Neuronal stem cell (in vitro differentiated cells): Measurements from ENCODE around the gene CEP170.
"Not testable (repeated sequence)": the region's sequence is repeated elsewhere in the genome, so short reads cannot be mapped to it uniquely, and the experiment has no call there.

Experiments
- DNase-seq: peaks from one replicate; pipeline ENCODE4 v3.0.0-alpha.2; 2013; ENCODE audit warnings: low spot score
- H2AFZ ChIP-seq: one replicate; pipeline ENCODE4 v1.6.1; 2013; ENCODE audit warnings: mild to moderate bottlenecking, low read length, inconsistent platforms
- H2AK5ac ChIP-seq: 2 replicates; pipeline ENCODE4 v1.6.1; 2013; ENCODE audit warnings: low read depth, mild to moderate bottlenecking, inconsistent platforms, low read length, moderate library complexity, mixed read lengths
- H2BK120ac ChIP-seq: 2 replicates; pipeline ENCODE4 v1.6.1; 2013; ENCODE audit warnings: low read depth, mild to moderate bottlenecking, inconsistent platforms, low read length, moderate library complexity, mixed read lengths
- H2BK12ac ChIP-seq: one replicate; pipeline ENCODE4 v1.6.1; 2013; ENCODE audit warnings: low read length, inconsistent platforms
- H2BK15ac ChIP-seq: 2 replicates; pipeline ENCODE4 v1.6.1; 2013; ENCODE audit warnings: mild to moderate bottlenecking, low read length, inconsistent platforms, mixed read lengths
- H2BK5ac ChIP-seq: one replicate; pipeline ENCODE4 v1.6.1; 2013; ENCODE audit warnings: inconsistent platforms, mild to moderate bottlenecking, low read length, moderate library complexity
- H3K14ac ChIP-seq: one replicate; pipeline ENCODE4 v1.6.1; 2013; ENCODE audit warnings: low read length, inconsistent platforms
- H3K18ac ChIP-seq: 2 replicates; pipeline ENCODE4 v1.6.1; 2013; ENCODE audit warnings: low read length, inconsistent platforms
- H3K23ac ChIP-seq: 2 replicates; pipeline ENCODE4 v1.6.1; 2013; ENCODE audit warnings: low read depth, mild to moderate bottlenecking, mixed read lengths, low read length, inconsistent platforms; ENCODE audit not compliant: poor library complexity
- H3K27ac ChIP-seq: replicated peaks from 3 replicates; pipeline ENCODE4 v1.5.1; 2013; ENCODE audit warnings: low read length, inconsistent platforms
- H3K27me3 ChIP-seq, 3 experiments: 2 replicates each; pipeline ENCODE4 v1.6.1; 2013; ENCODE audit warnings: low read length in 3 of 3, mild to moderate bottlenecking in 2 of 3, inconsistent platforms in 1 of 3, low read depth in 1 of 3, mixed read lengths in 1 of 3, moderate library complexity in 1 of 3; ENCODE audit not compliant: control insufficient read depth in 3 of 3, insufficient read depth in 3 of 3
- H3K36me3 ChIP-seq, 2 donors: replicated peaks in 1 of 2; 2 replicates each; pipeline ENCODE4 v1.6.1; 2013; ENCODE audit warnings: low read length in 2 of 2; ENCODE audit not compliant: control insufficient read depth in 2 of 2, insufficient read depth in 2 of 2
- H3K4ac ChIP-seq: 2 replicates; pipeline ENCODE4 v1.6.1; 2013; ENCODE audit warnings: inconsistent platforms, mild to moderate bottlenecking, low read length, moderate library complexity
- H3K4me1 ChIP-seq, 2 donors: 1 replicate in 1 of 2; 2 replicates in 1 of 2; pipeline ENCODE4 v1.6.1; 2013; ENCODE audit warnings: low read length in 2 of 2, low read depth in 1 of 2; ENCODE audit not compliant: control insufficient read depth in 2 of 2, insufficient read depth in 1 of 2
- H3K4me2 ChIP-seq: one replicate; pipeline ENCODE4 v1.6.1; 2013; ENCODE audit warnings: mild to moderate bottlenecking, low read length, inconsistent platforms; ENCODE audit not compliant: insufficient read depth, poor library complexity, severe bottlenecking
- H3K4me3 ChIP-seq, 2 donors: 2 replicates each; pipeline ENCODE4 v1.5.1; 2013; ENCODE audit warnings: low read length in 2 of 2, mild to moderate bottlenecking in 2 of 2, inconsistent platforms in 1 of 2, moderate library complexity in 1 of 2
- H3K79me1 ChIP-seq: one replicate; pipeline ENCODE4 v1.6.1; 2013; ENCODE audit warnings: low read depth, mild to moderate bottlenecking, inconsistent platforms, low read length, moderate library complexity
- H3K9ac ChIP-seq: one replicate; pipeline ENCODE4 v1.6.1; 2013; ENCODE audit warnings: mild to moderate bottlenecking, low read depth, low read length, inconsistent platforms; ENCODE audit not compliant: poor library complexity
- H3K9me3 ChIP-seq, 2 donors: replicated peaks in 1 of 2; 2 replicates each; pipeline versions ENCODE3 to v1.6.1; 2013; ENCODE audit warnings: low read length in 2 of 2, mild to moderate bottlenecking in 2 of 2, inconsistent platforms in 1 of 2, low read depth in 1 of 2, mixed read lengths in 1 of 2, moderate library complexity in 1 of 2; ENCODE audit not compliant: control insufficient read depth in 2 of 2, insufficient read depth in 1 of 2
- H4K8ac ChIP-seq: one replicate; pipeline ENCODE4 v1.6.1; 2013; ENCODE audit warnings: low read depth, mild to moderate bottlenecking, inconsistent platforms, low read length, moderate library complexity
- H4K91ac ChIP-seq: one replicate; pipeline ENCODE4 v1.6.1; 2013; ENCODE audit warnings: low read length, low read depth, mild to moderate bottlenecking, inconsistent platforms; ENCODE audit not compliant: poor library complexity
- WGBS, 2 donors: extraction: QIAGEN DNeasy Blood & Tissue Kit; methylation state at CpG; one replicate each; pipeline ENCODE4 v1.1.7; 2013; ENCODE audit warnings: missing lambda C conversion rate in 2 of 2, mixed read lengths in 1 of 2; ENCODE audit not compliant: insufficient read length in 2 of 2, insufficient replicate concordance in 1 of 2; ENCODE audit errors: extremely low coverage in 2 of 2; 5-methylcytosine and 5-hydroxymethylcytosine counted together

The CEP170 gene

DNA sequence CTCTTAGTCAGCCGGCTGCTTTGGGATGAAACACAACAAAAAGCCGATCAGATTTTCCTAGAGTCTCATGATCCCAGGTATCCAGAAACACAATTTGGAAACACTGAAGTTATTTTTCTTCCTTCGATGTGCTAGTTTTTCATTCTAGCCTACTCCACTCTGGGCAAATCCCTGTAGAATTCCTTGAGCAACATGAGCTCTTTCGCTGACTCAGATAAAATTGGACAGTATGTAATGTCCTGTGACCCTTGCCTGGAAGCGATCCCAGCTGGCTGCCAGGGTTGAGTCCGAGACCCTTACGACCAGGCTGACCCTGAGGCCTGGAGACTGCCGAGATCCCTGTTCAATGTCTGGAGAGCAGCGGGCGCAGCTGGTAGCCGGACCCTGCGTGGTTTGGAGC is 147.9 kb downstream of the CEP170 start:
- H2AFZ ChIP-seq, H3K4me1 ChIP-seq, H3K18ac ChIP-seq, H3K4ac ChIP-seq, H3K4me2 ChIP-seq, H2BK12ac ChIP-seq, H2BK120ac ChIP-seq, H3K4me3 ChIP-seq, H2BK5ac ChIP-seq, DNase-seq, H2AK5ac ChIP-seq, H3K9me3 ChIP-seq, H3K36me3 ChIP-seq, H3K27ac ChIP-seq, H4K91ac ChIP-seq, H3K27me3 ChIP-seq, H3K79me1 ChIP-seq, H3K14ac ChIP-seq, H4K8ac ChIP-seq, H3K23ac ChIP-seq, H3K9ac ChIP-seq, H2BK15ac ChIP-seq: not testable (repeated sequence)
- no CpG with 5 or more reads among the region's 12 CpGs for WGBS, 2 donors

DNA sequence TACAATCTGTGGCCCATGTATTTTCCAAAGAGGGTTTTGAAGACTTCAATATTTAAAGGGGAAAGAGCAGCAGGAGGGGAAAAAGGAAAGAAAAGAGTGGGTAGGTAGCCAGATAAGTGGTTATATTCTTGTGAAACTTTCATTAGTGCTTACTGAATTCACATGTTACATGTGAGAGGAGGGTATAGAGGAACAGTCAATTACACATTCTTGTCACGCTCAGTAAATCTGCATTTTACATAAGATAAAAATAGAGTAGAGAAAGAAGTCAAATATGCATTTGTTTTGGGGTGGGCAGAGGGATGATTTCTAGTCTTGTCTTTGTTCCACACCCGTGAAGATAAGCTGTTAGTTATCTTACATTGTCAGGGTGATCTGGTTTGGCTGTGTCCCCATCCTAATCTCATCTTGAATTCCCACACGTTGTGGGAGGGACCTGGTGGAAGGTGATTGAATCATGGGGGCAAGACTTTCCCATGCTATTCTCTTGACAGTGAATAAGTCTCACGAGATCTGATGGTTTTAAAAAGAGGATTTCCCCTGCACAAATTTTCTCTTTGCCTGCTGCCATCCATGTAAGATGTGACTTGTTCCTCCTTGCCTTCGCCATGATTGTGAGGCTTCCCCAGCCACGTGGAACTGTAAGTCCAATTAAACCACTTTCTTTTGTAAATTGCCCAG is 149.3 kb downstream of the CEP170 start:
- not testable (repeated sequence) for H3K9me3 ChIP-seq, H2BK12ac ChIP-seq, H3K18ac ChIP-seq, H3K36me3 ChIP-seq, H3K4ac ChIP-seq, H2AK5ac ChIP-seq, H2AFZ ChIP-seq, H3K4me1 ChIP-seq, H3K27ac ChIP-seq, H3K23ac ChIP-seq, H3K79me1 ChIP-seq, H2BK5ac ChIP-seq, H2BK15ac ChIP-seq, H3K14ac ChIP-seq, H4K8ac ChIP-seq, H3K4me3 ChIP-seq, H4K91ac ChIP-seq, H2BK120ac ChIP-seq, H3K9ac ChIP-seq, H3K27me3 ChIP-seq, DNase-seq, H3K4me2 ChIP-seq
- WGBS, 2 donors: no CpG with 5 or more reads among the region's 6 CpGs

DNA sequence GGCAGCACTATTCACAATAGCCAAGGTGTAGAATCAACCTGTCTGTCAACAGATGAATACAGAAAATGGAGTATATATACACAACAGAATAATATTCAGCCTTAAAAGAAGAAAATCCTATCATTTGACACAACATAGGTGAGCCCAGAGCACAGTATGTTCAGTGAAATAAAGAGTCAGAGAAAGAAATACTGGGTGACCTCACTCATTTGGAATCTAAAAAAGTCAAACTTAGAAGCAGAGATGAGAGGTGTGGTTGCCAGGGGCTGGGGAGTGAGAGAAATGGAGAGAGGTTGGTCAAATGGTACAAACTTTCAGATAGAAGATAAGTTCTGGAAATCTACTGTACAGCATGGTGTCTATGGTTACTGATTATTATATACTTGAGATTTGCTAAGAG is 150.0 kb downstream of the CEP170 start:
- not testable (repeated sequence) for H3K4ac ChIP-seq, H3K18ac ChIP-seq

DNA sequence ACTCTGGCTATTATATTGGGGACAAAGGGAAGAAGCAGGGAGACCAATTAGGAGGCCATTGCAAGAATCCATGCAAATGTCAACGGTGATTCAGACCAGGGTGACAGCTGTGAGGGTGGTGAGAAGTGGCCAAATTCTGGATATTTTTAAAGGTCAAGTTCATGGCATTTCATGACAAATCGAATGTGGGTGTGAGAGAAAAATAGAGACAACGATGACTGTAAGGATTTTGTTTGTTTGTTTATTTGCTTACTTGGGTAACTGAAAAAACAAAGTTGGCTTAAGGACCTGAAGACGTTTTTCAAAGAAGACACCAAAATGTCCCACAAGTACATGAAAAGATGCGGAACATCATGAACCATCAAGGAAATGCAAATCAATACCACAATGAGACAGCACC is 150.6 kb downstream of the CEP170 start:
- not testable (repeated sequence) for H3K79me1 ChIP-seq, H3K23ac ChIP-seq, H2BK15ac ChIP-seq, H2BK120ac ChIP-seq, H2AK5ac ChIP-seq, H3K9me3 ChIP-seq, H3K27me3 ChIP-seq, H2BK5ac ChIP-seq, H3K4ac ChIP-seq, DNase-seq, H3K4me1 ChIP-seq, H3K4me3 ChIP-seq, H3K9ac ChIP-seq, H4K91ac ChIP-seq, H2BK12ac ChIP-seq, H3K27ac ChIP-seq, H3K36me3 ChIP-seq, H3K14ac ChIP-seq, H4K8ac ChIP-seq, H3K18ac ChIP-seq, H3K4me2 ChIP-seq, H2AFZ ChIP-seq
- WGBS, 2 donors: no CpG with 5 or more reads among the region's 5 CpGs

More for the DNA sequence above, 150.0 kb downstream of the CEP170 start:
- H3K4me1 ChIP-seq, H2AFZ ChIP-seq, H3K9me3 ChIP-seq, H3K27ac ChIP-seq, H3K79me1 ChIP-seq, H2BK5ac ChIP-seq, H2BK12ac ChIP-seq, H3K23ac ChIP-seq, H2BK120ac ChIP-seq, H3K14ac ChIP-seq, H3K36me3 ChIP-seq, DNase-seq, H3K27me3 ChIP-seq, H3K9ac ChIP-seq, H4K91ac ChIP-seq, H2BK15ac ChIP-seq, H3K4me3 ChIP-seq, H3K4me2 ChIP-seq, H2AK5ac ChIP-seq, H4K8ac ChIP-seq: not testable (repeated sequence)
